ENCODE results near the gene FBXL20.
A peak's percentile ranks its signal among the peaks of the same experiment; 100 is the strongest.
"Not testable (repeated sequence)": the region's sequence is repeated elsewhere in the genome, so short reads cannot be mapped to it uniquely, and the experiment has no call there.

The FBXL20 gene

GRCh38 chr17:39327109-39327508, 74.3 kb downstream of the FBXL20 start:
- FAIRE-seq: no peak

GRCh38 chr17:39325528-39326240, 75.7 kb downstream of the FBXL20 start:
- FAIRE-seq: no peak

GRCh38 chr17:39318636-39319035, 82.8 kb downstream of the FBXL20 start:
- no peak for FAIRE-seq

- FAIRE-seq: no peak
These were observed 94.8 kb downstream of the FBXL20 start for GRCh38 chr17:39306509-39307212.

GRCh38 chr17:39305978-39306377, 95.4 kb downstream of the FBXL20 start:
- FAIRE-seq: no peak

GRCh38 chr17:39304188-39304587, 97.2 kb downstream of the FBXL20 start:
- no peak for FAIRE-seq

- no peak for FAIRE-seq
These were observed 107.4 kb downstream of the FBXL20 start for GRCh38 chr17:39294060-39294459.

- not testable (repeated sequence) for FAIRE-seq
These were observed 108.9 kb downstream of the FBXL20 start for GRCh38 chr17:39292546-39292945.

- FAIRE-seq: not testable (repeated sequence)
These were observed 114.9 kb downstream of the FBXL20 start for GRCh38 chr17:39286513-39286912.

GRCh38 chr17:39284685-39285084, 116.7 kb downstream of the FBXL20 start:
- no peak for FAIRE-seq

- FAIRE-seq: no peak
These were observed 117.5 kb downstream of the FBXL20 start for GRCh38 chr17:39283896-39284295.

- FAIRE-seq: no peak
These were observed 118.3 kb downstream of the FBXL20 start for GRCh38 chr17:39283098-39283497.

GRCh38 chr17:39281806-39282205, 119.6 kb downstream of the FBXL20 start:
- FAIRE-seq: no peak

- FAIRE-seq: not testable (repeated sequence)
These were observed 123.2 kb downstream of the FBXL20 start for GRCh38 chr17:39278246-39278645.

- FAIRE-seq: no peak
These were observed 124.3 kb downstream of the FBXL20 start for GRCh38 chr17:39277110-39277509.

- FAIRE-seq: no peak
These were observed 125.3 kb downstream of the FBXL20 start for GRCh38 chr17:39276113-39276512.

- FAIRE-seq: no peak
These were observed 129.9 kb downstream of the FBXL20 start for GRCh38 chr17:39271546-39271945.

GRCh38 chr17:39270923-39271322, 130.5 kb downstream of the FBXL20 start:
- FAIRE-seq: peak; percentile 71

- FAIRE-seq: no peak
These were observed 137.3 kb downstream of the FBXL20 start for GRCh38 chr17:39264119-39264518.

GRCh38 chr17:39261286-39261685, 140.1 kb downstream of the FBXL20 start:
- FAIRE-seq: no peak

GRCh38 chr17:39252788-39253460, 148.5 kb downstream of the FBXL20 start:
- FAIRE-seq: no peak

GRCh38 chr17:39251997-39252396, 149.4 kb downstream of the FBXL20 start:
- no peak for FAIRE-seq

- not testable (repeated sequence) for FAIRE-seq
These were observed 151.3 kb downstream of the FBXL20 start for GRCh38 chr17:39250076-39250475.

GRCh38 chr17:39246274-39246673, 155.2 kb downstream of the FBXL20 start:
- no peak for FAIRE-seq

All from G401.6 (cell line).